H9 (cell line): ENCODE measurements around the gene IDUA. TPM values are rescaled to one million over a fixed set of nuclear protein-coding genes. Genes with fewer than 3 reads are reported as not detected.

Source experiments
- DNase-seq: peaks from one replicate; pipeline ENCODE4 v3.0.0-alpha.2; 2017
- H2AFZ ChIP-seq: one replicate; pipeline ENCODE4 v1.6.1; 2013; ENCODE audit warnings: mild to moderate bottlenecking, low read length, control low read depth, moderate library complexity
- H2AK5ac ChIP-seq: 2 replicates; pipeline ENCODE4 v1.6.1; 2013; ENCODE audit warnings: low read length, control low read depth, mixed read lengths; ENCODE audit not compliant: insufficient read length
- H2BK120ac ChIP-seq: one replicate; pipeline ENCODE4 v1.6.1; 2013; ENCODE audit warnings: low read depth, mild to moderate bottlenecking, low read length, control low read depth, inconsistent platforms; ENCODE audit not compliant: poor library complexity, severe bottlenecking
- H2BK12ac ChIP-seq: 2 replicates; pipeline ENCODE4 v1.6.1; 2013; ENCODE audit warnings: low read length, control low read depth, mixed read lengths, low read depth; ENCODE audit not compliant: insufficient read length
- H2BK15ac ChIP-seq: 2 replicates; pipeline ENCODE4 v1.6.1; 2013; ENCODE audit warnings: low read depth, low read length, control low read depth
- H2BK20ac ChIP-seq: one replicate; pipeline ENCODE4 v1.6.1; 2013; ENCODE audit warnings: low read depth, mild to moderate bottlenecking, low read length, control low read depth, inconsistent platforms; ENCODE audit not compliant: poor library complexity, severe bottlenecking
- H2BK5ac ChIP-seq: 2 replicates; pipeline ENCODE4 v1.6.1; 2013; ENCODE audit warnings: low read length, control low read depth, mixed read lengths; ENCODE audit not compliant: insufficient read length
- H3K14ac ChIP-seq: 2 replicates; pipeline ENCODE4 v1.6.1; 2013; ENCODE audit warnings: low read length, control low read depth; ENCODE audit not compliant: insufficient read depth
- H3K18ac ChIP-seq: 2 replicates; pipeline ENCODE4 v1.6.1; 2013; ENCODE audit warnings: low read depth, mild to moderate bottlenecking, mixed read lengths, low read length, control low read depth; ENCODE audit not compliant: insufficient read length
- H3K23ac ChIP-seq: 2 replicates; pipeline ENCODE4 v1.6.1; 2013; ENCODE audit warnings: low read length, control low read depth, mixed read lengths, low read depth; ENCODE audit not compliant: insufficient read length
- H3K23me2 ChIP-seq: 2 replicates; pipeline ENCODE4 v1.6.1; 2013; ENCODE audit warnings: low read depth, mild to moderate bottlenecking, mixed read lengths, low read length, control low read depth; ENCODE audit not compliant: insufficient read length, poor library complexity, severe bottlenecking
- H3K27ac ChIP-seq: 2 replicates; pipeline ENCODE4 v1.5.1; 2013; ENCODE audit warnings: low read length, control low read depth, mixed read lengths, low read depth; ENCODE audit not compliant: insufficient read length
- H3K27me3 ChIP-seq: 2 replicates; pipeline ENCODE4 v1.6.1; 2013; ENCODE audit warnings: low read length, control low read depth, inconsistent platforms; ENCODE audit not compliant: insufficient read depth
- H3K4ac ChIP-seq: 2 replicates; pipeline ENCODE4 v1.6.1; 2013; ENCODE audit warnings: low read depth, mild to moderate bottlenecking, control low read depth, inconsistent platforms, low read length, moderate library complexity
- H3K4me1 ChIP-seq: 2 replicates; pipeline ENCODE4 v1.6.1; 2013; ENCODE audit warnings: low read length, control low read depth, inconsistent platforms; ENCODE audit not compliant: insufficient read depth
- H3K4me2 ChIP-seq: 2 replicates; pipeline ENCODE4 v1.6.1; 2013; ENCODE audit warnings: low read length, control low read depth, mixed read lengths; ENCODE audit not compliant: insufficient read length, insufficient read depth
- H3K56ac ChIP-seq: 2 replicates; pipeline ENCODE4 v1.6.1; 2013; ENCODE audit warnings: low read depth, mild to moderate bottlenecking, mixed read lengths, low read length, control low read depth; ENCODE audit not compliant: insufficient read length
- H3K79me1 ChIP-seq: 2 replicates; pipeline ENCODE4 v1.6.1; 2013; ENCODE audit warnings: low read depth, mild to moderate bottlenecking, moderate library complexity, low read length, control low read depth, inconsistent platforms; ENCODE audit not compliant: insufficient read depth, poor library complexity, severe bottlenecking
- H3K79me2 ChIP-seq: 2 replicates; pipeline ENCODE4 v1.6.1; 2013; ENCODE audit warnings: low read length, control low read depth, inconsistent platforms; ENCODE audit not compliant: insufficient read depth
- H3K9ac ChIP-seq: 2 replicates; pipeline ENCODE4 v1.6.1; 2013; ENCODE audit warnings: low read length, control low read depth, mixed read lengths; ENCODE audit not compliant: insufficient read length; ENCODE audit errors: extremely low read depth
- H3K9me3 ChIP-seq: one replicate; pipeline ENCODE4 v1.6.1; 2013; ENCODE audit warnings: low read depth, low read length, inconsistent platforms; ENCODE audit not compliant: control insufficient read depth
- H3T11ph ChIP-seq: one replicate; pipeline ENCODE4 v1.6.1; 2013; ENCODE audit warnings: mild to moderate bottlenecking, low read length, control low read depth, inconsistent platforms
- H4K20me1 ChIP-seq: one replicate; pipeline ENCODE4 v1.6.1; 2013; ENCODE audit not compliant: control insufficient read depth, insufficient read length, insufficient read depth
- H4K5ac ChIP-seq: 2 replicates; pipeline ENCODE4 v1.6.1; 2013; ENCODE audit warnings: low read depth, mild to moderate bottlenecking, mixed read lengths, low read length, control low read depth; ENCODE audit not compliant: insufficient read length
- H4K8ac ChIP-seq: replicated peaks from 2 replicates; pipeline ENCODE4 v1.6.1; 2013; ENCODE audit warnings: low read length, control low read depth, mixed read lengths, low read depth; ENCODE audit not compliant: insufficient read length
- H4K91ac ChIP-seq: 2 replicates; pipeline ENCODE4 v1.6.1; 2013; ENCODE audit warnings: low read depth, mild to moderate bottlenecking, moderate library complexity, mixed read lengths, low read length, control low read depth; ENCODE audit not compliant: insufficient read length
- H3K27ac Mint-ChIP-seq, 3 experiments: 2 replicates in 2 of 3; 3 replicates in 1 of 3; pipeline ENCODE4 v1.8.0; 2020 to 2021; ENCODE audit warnings: mixed read lengths in 3 of 3, mild to moderate bottlenecking in 1 of 3, moderate library complexity in 1 of 3
- H3K27me3 Mint-ChIP-seq: 2 replicates; pipeline ENCODE4 v1.8.0; 2021; ENCODE audit warnings: low read depth, mild to moderate bottlenecking, moderate library complexity, mixed read lengths
- H3K36me3 Mint-ChIP-seq, 3 experiments: 2 replicates in 2 of 3; 3 replicates in 1 of 3; pipeline ENCODE4 v1.8.0; 2020 to 2021; ENCODE audit warnings: low read depth in 3 of 3, mixed read lengths in 3 of 3; ENCODE audit not compliant: insufficient read depth in 1 of 3
- H3K4me1 Mint-ChIP-seq, 2 experiments: 2 replicates each; pipeline ENCODE4 v1.8.0; 2020; ENCODE audit warnings: mixed read lengths in 2 of 2
- H3K4me3 Mint-ChIP-seq, 2 experiments: 2 replicates in 1 of 2; 3 replicates in 1 of 2; pipeline ENCODE4 v1.8.0; 2020 to 2021; ENCODE audit warnings: mild to moderate bottlenecking in 2 of 2, mixed read lengths in 2 of 2, moderate library complexity in 1 of 2
- H3K9me3 Mint-ChIP-seq, 2 experiments: 2 replicates in 1 of 2; 3 replicates in 1 of 2; pipeline ENCODE4 v1.8.0; 2020; ENCODE audit warnings: mild to moderate bottlenecking in 2 of 2, mixed read lengths in 2 of 2, moderate library complexity in 1 of 2
- CTCF ChIP-seq: fragments of 200-600 bp; sonication (generic); conservative IDR thresholded peaks from 3 replicates; pipeline ENCODE4 v1.8.0; 2021; ENCODE audit warnings: antibody characterized with exemption, mild to moderate bottlenecking
- WGBS: extraction: QIAGEN DNeasy Blood & Tissue Kit; methylation state at CpG from one replicate; pipeline ENCODE4 v1.1.7; 2013; ENCODE audit warnings: missing lambda C conversion rate, low lambda C conversion rate, mixed read lengths; ENCODE audit not compliant: insufficient read length; ENCODE audit errors: extremely low coverage; 5-methylcytosine and 5-hydroxymethylcytosine counted together
- total RNA-seq: library from RNA; stranded (reverse); gene quantifications from 2 replicates; pipeline ENCODE4 v1.2.1, GENCODE V29; 2021

The IDUA gene
- total RNA-seq, 1 experiment from 2014 or later: 14.5 TPM

GRCh38 chr4:960140-960635, 26.7 kb upstream of the IDUA start:
- Histone ChIP-seq H3K14ac (no peak overlapping the region), H3K56ac (no peak overlapping the region), H3K23me2 (no peaks in the 10 kb centered on the region), H3K27ac (no peak overlapping the region), H4K8ac (no peak overlapping the region), H2BK5ac (no peak overlapping the region), H3K9ac (no peak overlapping the region), H3K27me3 (no peaks in the 10 kb centered on the region), H3K79me2 (no peaks in the 10 kb centered on the region), H3K4me2 (no peak overlapping the region), H2AFZ (no peak overlapping the region), H4K5ac (no peak overlapping the region), H2BK15ac (no peak overlapping the region), H3K23ac (no peak overlapping the region), H3K4ac (no peak overlapping the region), H3K9me3 (no peaks in the 10 kb centered on the region), H2BK120ac (no peak overlapping the region), H2BK12ac (no peak overlapping the region), H2AK5ac (no peak overlapping the region), H3K18ac (no peak overlapping the region), H3K4me1 (no peaks in the 10 kb centered on the region), H2BK20ac (no peak overlapping the region), H3K79me1 (no peaks in the 10 kb centered on the region), H4K91ac (no peak overlapping the region), H3T11ph (no peak overlapping the region), H4K20me1 (no peaks in the 10 kb centered on the region)
- H3K27ac Mint-ChIP-seq: no peak overlapping the region
- H3K36me3 Mint-ChIP-seq: peaks cover 0 to 5% (median 0%) of the 10 kb centered on the region in 3 experiments; a peak in 1 of 7 replicates
- H3K4me3 Mint-ChIP-seq: no peak overlapping the region
- H3K9me3 Mint-ChIP-seq: no peaks in the 10 kb centered on the region
- TF ChIP-seq CTCF: no peak
- DNase-seq: no peak
- H3K4me1 Mint-ChIP-seq: no peaks in the 10 kb centered on the region
- H3K27me3 Mint-ChIP-seq: no peaks in the 10 kb centered on the region
- no CpG with 5 or more reads among the region's 16 CpGs for WGBS
